Stimulated activated CD4-positive, alpha-beta T cell treated with anti-CD3 and anti-CD28 coated beads, Interleukin-12 subunit alpha, Interleukin-12 subunit beta, amount 100 ng/mL, for 24 hours (primary cell): ENCODE measurements around the gene COL4A1.

Experiments used
- DNase-seq, 2 experiments: peaks; one replicate each; pipeline ENCODE4 v3.0.0-alpha.2; 2020; ENCODE audit warnings: low read depth in 2 of 2

The COL4A1 gene

GRCh38 chr13:110115591-110115990 lies 191.4 kb downstream of the COL4A1 start:
- no peak for DNase-seq

- DNase-seq: no peak
These were observed 192.6 kb downstream of the COL4A1 start for GRCh38 chr13:110114316-110114715.

- DNase-seq: no peak
These were observed 193.6 kb downstream of the COL4A1 start for GRCh38 chr13:110113284-110113764.

- DNase-seq: peak in 1 of 2 experiments; percentile 22
These were observed 194.6 kb downstream of the COL4A1 start for GRCh38 chr13:110112379-110112778.

- no peak for DNase-seq
These were observed 196.2 kb downstream of the COL4A1 start for GRCh38 chr13:110110783-110111182.

GRCh38 chr13:110109910-110110309 lies 197.0 kb downstream of the COL4A1 start:
- no peak for DNase-seq

- DNase-seq: no peak
These were observed 197.7 kb downstream of the COL4A1 start for GRCh38 chr13:110109140-110109783.

GRCh38 chr13:110108348-110109139 lies 198.4 kb downstream of the COL4A1 start:
- no peak for DNase-seq

- DNase-seq: no peak
These were observed 199.2 kb downstream of the COL4A1 start for GRCh38 chr13:110107568-110108347.

- no peak for DNase-seq
These were observed 200.2 kb downstream of the COL4A1 start for GRCh38 chr13:110106726-110107125.

- DNase-seq: no peak
These were observed 201.8 kb downstream of the COL4A1 start for GRCh38 chr13:110105136-110105535.

- no peak for DNase-seq
These were observed 203.4 kb downstream of the COL4A1 start for GRCh38 chr13:110103534-110103933.

GRCh38 chr13:110103026-110103425 lies 203.9 kb downstream of the COL4A1 start:
- DNase-seq: no peak

- no peak for DNase-seq
These were observed 204.9 kb downstream of the COL4A1 start for GRCh38 chr13:110102053-110102452.

GRCh38 chr13:110099922-110100321 lies 207.0 kb downstream of the COL4A1 start:
- DNase-seq: no peak
